Measurements from ENCODE around the gene HDAC4.

- TF ChIP-seq EP300 (IDR thresholded peaks at IDR 0.05) (no peak), POLR2A (IDR thresholded peaks at IDR 0.05) (no peak), CTCF (IDR thresholded peaks at IDR 0.05) (no peak)
Measured at GRCh38 chr2:239390546-239391285, 10.1 kb downstream of the HDAC4 start.

All from tibial nerve (tissue), 4 donors.